GM19395 (cell line): Measurements from ENCODE around the gene APOC4.
"Not testable (repeated sequence)": the region's sequence is repeated elsewhere in the genome, so short reads cannot be mapped to it uniquely, and the experiment has no call there.

Source experiments
- ATAC-seq: cut with Tn5 transposase; IDR thresholded peaks from one replicate; pipeline ENCODE4 v1.9.1; 2021; ENCODE audit warnings: mild to moderate bottlenecking, moderate library complexity; ENCODE audit not compliant: unreplicated experiment

The APOC4 gene

DNA sequence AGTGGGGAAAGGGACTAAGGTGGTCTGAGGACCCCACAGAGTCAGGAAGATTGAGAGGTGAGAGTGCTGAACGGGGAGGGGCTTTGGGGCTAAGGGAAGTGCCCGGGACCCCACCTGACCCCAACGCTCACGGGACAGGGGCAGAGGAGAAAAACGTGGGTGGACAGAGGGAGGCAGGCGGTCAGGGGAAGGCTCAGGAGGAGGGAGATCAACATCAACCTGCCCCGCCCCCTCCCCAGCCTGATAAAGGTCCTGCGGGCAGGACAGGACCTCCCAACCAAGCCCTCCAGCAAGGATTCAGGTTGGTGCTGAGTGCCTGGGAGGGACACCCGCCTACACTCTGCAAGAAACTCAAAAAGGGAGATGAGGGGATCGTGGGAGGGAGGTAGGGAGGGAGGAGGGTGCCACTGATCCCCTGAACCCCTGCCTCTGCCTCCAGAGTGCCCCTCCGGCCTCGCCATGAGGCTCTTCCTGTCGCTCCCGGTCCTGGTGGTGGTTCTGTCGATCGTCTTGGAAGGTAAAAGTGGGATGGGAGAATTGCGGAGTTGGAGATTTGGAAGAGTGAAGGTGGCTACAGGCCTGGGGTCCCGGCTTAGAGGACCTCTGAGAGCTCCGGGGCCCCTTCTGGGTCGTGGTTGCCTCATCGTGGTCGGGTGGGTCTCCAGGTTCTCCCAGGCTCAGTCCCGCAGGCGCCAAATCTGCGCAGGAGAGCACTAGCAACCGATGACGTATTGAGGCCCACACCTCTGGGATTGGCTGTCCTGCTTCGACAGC, 27.4 kb upstream of the APOC4 start, which contains the start of gene APOC1:
Gene APOC1 (plus strand): TSS at position 176 of the 774 bp plus-strand sequence. CDS start 284 bp downstream, at position 460.
- ATAC-seq, result peak; percentile 96

DNA sequence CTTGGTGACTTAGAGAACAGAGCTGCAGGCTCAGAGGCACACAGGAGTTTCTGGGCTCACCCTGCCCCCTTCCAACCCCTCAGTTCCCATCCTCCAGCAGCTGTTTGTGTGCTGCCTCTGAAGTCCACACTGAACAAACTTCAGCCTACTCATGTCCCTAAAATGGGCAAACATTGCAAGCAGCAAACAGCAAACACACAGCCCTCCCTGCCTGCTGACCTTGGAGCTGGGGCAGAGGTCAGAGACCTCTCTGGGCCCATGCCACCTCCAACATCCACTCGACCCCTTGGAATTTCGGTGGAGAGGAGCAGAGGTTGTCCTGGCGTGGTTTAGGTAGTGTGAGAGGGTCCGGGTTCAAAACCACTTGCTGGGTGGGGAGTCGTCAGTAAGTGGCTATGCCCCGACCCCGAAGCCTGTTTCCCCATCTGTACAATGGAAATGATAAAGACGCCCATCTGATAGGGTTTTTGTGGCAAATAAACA, 17.8 kb upstream of the APOC4 start:
- no peak for ATAC-seq

DNA sequence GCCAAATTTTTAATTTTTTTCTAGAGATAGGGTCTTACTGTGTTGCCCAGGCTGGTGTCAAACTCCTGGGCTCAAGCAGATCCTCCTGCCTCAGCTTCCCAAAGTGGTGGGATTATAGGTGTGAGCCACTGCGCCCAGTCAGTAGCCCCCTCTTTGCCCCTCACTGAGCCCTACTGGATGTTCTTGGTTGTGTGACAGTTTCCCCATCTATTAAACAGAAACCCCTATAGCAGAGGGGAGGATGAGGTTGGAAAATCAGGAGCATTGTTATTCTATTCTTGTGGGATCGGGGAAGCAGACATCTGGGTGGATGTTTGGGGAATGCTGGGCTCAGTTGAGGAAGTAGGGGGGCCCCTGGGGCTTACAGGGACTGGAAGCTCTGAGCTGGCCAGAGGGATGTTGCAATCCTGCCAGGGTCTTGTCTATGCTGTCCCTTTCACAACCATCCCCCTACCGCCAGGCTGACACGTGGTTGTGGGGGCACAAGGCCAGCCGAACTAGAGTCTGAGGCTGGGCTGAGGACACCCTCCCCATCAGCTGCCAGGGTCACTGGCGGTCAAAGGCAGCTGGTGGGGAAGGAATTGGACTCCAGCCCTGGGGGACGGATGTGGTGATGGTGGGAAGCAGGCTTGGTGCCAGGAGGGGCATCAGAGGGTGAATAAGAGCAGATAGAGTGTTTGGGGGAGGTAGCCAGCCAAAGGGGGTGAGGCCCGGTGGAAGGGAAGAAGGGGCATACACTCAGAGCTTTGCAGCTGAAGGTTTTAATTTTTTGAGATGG, 16.7 kb upstream of the APOC4 start:
- ATAC-seq, result no peak

DNA sequence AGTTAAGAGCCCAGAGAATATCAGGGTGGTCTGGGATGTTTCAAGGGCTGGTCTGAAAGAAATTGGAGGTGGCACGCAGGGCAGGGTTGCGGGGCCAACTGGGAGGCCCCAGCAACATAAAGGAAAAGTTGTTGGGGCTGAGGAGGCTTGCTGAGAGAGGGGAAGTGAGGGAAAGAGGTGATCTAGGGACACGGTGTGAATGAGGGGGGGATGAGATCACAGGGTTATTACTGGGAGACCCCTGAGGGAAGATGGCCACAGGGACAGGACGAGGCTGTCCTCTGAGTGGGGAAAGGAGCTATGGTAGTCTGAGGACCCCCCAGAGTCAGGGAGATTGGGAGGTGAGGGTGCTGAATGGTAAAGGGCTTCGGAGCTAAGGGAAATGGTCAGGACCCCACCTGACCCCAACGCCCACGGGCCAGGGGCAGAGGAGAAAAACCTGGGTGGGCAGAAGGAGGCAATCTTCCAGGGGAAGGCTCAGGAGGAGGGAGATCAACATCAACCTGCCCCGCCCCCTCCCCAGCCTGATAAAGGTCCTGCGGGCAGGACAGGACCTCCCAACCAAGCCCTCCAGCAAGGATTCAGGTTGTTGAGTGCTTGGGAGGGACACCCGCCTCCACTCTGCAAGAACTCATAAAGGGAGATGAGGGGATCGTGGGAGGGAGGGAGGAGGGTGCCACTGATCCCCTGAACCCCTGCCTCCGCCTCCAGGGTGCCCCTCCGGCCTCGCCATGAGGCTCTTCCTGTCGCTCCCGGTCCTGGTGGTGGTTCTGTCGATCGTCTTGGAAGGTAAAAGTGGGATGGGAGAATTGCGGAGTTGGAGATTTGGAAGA, 15.6 kb upstream of the APOC4 start:
- ATAC-seq, result not testable (repeated sequence)

DNA sequence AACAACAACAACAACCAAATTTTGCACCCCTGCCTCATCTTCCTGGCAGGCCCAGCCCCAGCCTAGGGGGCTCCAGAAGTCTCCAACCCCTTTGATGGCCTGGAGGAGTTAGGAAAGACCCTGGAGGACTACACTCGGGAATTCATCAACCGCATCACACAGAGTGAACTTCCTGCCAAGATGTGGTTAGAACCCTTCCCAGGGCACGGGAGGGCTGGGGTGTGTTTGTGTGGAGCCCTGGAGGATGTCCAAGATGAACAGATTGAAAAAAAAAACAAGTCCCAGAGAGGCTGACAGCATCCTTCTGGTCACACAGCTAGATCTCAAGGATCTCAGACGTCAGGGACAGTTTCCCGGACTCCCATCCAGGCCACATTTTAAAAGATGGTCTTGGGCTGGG, 14.3 kb upstream of the APOC4 start:
- no peak for ATAC-seq

DNA sequence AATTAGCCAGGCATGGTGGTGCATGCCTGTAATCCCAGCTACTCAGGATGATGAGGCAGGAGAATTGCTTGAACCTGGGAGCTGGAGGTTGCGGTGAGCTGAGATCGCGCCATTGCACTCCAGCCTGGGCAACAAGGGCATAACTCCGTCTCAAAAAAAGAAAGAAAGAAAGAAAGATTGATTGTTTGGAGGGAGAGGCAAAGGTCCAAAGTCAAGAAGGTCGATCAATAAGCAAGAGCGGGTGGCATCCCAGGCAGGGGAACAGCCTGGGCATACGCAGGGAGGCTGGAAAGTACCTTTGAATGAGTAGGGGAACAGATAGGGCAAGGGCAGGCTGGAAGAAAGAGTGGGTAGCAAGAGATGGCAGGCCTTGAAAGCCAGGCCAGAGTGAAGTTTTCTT, 11.9 kb upstream of the APOC4 start:
- no peak for ATAC-seq

DNA sequence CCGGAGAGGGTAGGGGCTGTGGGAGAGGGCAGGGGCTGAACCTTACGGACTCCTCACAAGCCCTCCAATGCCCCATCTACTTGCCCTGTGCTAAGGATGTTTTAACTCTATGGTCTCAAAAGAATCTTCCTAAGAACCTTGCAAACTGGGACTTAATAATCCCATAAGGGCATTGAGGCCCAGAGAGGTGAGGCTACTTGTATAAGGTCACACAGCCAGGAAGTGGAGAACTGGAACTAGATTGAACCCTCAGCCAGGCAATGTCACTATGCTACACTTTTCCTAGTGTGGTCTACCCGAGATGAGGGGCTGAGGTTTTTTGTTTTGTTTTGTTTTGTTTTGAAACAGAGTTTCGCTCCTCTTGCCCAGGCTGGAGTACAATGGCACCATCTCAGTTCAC, 10.5 kb upstream of the APOC4 start:
- ATAC-seq, result no peak

DNA sequence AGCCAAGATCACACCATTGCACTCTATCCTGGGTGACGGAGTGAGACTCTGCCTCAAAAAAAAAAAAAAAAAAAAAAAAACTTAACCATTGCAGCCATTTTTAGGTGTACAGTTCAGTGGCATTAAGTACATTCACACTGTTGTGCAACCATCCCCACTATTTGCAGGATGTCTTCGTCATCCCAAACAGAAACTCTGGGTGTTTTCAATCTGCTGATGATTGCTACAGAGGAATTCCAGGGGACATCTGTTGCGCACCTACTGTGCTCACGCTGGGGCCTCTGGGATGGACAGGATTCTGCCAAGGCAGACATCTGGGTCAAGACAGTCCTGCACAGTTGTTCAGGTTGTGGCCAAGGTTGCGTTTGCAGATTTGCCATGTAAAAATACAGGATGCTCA, 2.4 kb upstream of the APOC4 start:
- no peak for ATAC-seq

DNA sequence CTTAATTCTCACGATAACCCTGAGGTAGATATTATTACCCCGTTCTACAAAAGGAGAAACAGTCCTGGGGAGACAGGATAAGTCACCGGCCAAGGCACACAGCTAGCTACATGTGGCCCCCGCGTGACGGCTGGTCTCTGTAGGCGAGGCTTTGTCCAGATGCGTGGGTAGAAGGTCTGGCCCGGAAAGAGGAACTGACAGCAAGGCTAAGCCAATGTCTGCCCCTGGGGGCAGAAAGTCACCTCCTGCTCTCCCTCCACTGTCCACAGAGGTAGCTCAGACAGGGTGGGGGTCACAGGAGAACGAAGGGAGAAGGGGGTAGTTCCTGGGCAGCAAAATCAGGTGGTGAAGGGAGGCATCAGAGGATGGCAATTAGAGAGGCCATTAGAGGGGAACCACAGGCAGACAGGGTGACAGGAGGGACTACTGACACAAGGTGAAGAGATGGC, 1.8 kb downstream of the APOC4 start:
- no peak for ATAC-seq

DNA sequence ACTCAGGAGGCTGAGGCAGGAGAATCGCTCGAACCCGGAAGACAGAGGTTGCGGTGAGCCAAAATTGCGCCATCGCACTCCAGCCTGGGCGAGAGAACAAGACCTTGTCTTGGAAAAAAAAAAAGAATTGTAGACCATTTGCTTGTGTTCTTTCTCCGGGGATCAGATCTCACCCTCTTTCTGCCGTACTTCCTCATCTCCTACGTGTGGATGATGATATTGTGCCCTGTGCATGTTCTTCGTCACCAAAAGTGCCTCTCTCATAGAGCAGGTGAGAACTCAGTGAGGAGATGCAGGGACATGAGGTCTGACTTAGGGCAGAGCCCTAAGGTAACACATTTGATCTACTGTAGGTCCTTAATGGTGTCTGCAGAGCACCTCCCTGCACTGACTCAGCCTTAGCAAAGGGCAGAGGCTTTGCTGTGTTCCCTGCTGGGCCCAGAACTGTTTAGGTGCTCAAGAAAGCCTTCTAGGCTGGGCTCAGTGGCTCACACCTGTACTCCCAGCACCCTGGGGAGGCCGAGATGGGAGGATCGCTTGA, 5.1 kb downstream of the APOC4 start:
- no peak for ATAC-seq

DNA sequence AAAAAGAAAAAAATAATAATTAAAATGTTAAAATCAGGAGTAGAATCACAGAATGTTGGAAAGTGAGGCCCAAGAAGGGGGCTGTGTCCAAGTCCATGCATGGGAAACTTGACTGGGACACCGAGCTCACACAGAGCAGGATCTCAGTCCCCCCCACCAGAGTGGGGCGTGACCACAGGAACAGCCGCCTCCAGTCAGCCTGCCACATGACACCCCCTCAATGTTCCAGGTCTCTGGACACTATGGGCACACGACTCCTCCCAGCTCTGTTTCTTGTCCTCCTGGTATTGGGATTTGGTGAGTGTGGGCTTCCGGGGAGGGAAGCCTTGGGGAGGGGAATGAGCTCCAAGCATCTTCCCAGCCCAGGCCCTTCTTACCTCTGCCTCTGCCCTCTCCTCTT, 6.2 kb downstream of the APOC4 start:
- no peak for ATAC-seq

DNA sequence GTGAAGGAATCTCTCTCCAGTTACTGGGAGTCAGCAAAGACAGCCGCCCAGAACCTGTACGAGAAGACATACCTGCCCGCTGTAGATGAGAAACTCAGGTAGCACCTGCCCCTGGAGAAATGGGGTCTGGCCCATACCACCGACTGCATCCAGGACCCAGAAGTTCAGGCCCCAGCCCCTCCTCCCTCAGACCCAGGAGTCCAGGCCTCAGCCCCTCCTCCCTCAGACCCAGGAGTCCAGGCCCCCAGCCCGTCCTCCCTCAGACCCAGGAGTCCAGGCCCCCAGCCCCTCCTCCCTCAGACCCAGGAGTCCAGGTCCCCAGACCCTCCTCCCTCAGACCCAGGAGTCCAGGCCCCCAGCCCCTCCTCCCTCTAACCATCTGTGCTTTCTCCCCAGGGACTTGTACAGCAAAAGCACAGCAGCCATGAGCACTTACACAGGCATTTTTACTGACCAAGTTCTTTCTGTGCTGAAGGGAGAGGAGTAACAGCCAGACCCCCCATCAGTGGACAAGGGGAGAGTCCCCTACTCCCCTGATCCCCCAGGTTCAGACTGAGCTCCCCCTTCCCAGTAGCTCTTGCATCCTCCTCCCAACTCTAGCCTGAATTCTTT, 6.8 kb downstream of the APOC4 start:
- ATAC-seq, result no peak

DNA sequence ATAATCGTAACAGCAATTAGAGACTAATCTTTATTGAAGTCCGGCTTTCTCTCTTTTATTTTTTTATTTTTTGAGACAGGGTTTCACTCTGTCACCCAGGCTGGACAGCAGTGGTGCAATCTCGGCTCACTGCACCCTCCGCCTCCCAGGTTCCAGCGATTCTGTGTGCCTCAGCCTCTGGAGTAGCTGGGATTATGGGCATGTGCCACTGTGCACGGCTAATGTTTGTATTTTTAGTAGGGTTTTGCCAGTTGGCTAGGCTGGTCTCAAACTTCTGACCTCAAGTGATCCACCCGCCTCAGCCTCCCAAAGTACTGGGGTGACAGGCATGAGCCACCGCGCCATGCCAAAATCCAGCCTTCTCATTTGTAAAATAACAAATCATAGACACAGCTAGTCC, 7.5 kb downstream of the APOC4 start:
- no peak for ATAC-seq

DNA sequence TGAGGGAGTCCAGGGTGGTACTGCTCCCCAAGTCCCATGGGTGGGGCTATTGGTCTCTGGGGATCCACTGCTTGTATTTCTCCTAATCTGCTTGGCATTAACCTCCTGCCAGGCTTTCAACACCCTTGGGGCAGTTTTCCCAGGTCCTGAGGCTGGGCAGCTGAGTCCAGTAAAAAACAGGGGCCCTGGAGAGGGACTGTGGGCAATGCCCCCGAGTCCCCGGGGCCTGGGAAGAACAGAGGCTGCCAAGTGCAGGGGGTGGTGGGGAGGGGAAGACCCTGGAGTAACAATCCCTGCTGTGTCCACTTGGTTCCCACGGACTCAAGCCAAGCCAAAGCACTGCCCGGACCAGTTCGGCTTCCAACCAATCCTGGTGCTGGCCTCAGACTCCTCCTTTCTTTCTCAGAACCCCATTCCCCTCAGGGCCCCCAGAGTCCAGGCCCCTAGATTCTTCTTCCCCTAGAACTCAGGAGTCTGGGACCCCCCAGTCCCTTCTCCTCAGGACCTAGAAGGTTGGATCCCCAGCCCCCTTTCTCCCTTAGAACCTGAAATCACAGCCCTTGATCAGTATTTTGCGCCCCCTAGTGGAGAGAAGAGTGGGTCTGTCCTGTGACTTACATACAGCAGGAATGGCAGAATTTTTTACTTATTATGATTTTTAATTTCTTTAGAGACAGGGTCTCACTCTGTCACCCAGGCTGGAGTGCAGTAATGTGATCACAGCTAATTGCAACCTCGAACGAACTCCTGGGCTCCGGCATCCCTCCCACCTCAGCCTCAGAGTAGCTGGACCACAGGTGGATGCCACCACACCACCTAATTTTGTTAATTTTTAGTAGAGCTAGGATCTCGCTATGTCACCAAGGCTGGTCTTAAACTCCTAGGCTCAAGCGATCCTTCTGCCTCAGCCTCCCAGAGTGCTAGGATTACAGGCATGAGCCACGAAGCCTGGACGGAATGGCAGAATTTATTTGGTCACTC, 9.4 kb downstream of the APOC4 start:
- ATAC-seq, result no peak

DNA sequence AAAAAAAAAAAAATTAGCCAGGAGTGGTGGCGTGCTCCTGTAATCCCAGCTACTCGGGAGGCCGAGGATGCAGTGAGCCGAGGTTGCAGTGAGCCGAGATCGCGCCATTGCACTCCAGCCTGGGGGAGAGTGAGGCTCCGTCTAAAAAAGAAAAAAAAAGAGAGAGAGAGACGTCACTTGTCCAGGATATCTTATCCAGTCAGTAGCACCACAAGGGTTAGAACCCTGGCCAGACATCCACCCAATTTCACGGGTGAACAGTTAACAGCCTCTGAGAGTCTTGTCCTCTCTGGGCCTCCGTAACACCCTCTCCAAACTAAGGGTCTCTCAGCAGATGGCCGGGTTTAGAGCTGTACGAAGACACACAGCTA, 12.2 kb downstream of the APOC4 start:
- ATAC-seq, result no peak

DNA sequence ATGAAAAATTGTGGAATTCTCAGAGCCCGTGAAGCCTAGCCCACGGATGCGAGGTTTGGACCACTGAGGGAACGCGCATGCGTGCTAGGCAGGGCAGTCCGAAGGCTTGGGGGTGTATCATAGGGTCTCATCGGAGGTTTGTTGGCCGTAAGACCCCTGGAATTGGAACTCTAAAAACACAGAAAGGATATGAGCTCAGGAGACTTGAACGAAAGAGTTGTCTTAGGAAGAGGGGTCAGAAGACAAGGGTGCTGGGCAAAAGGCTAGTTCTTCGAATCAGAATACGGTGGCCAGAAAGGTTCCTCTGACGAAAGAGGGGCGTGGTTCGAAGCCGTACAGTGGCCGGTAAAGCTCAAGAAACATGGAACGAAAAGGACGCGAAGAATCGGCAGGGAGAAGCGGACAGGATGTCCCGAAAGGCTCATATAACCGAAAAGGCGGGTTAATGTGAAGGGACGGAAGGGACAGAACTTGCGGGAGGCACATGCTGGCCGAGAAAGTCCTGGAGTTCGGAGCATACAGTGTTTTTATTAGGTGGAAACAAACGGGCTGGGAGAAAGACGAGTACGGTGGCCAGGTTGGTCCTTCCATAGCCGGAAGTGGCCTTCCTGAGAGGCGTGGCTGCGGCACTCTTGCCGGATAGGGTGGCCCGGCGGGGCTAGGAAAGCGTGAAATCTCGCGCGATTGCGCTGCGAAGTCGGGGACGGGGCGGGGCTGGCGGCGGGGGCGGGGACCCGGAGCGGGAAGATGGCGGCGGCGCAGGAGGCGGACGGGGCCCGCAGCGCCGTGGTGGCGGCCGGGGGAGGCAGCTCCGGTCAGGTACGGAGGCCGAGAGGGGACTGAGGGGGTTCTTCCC, 12.8 kb downstream of the APOC4 start, which contains the start of gene CLPTM1:
Gene CLPTM1 (plus strand): TSS at position 732 of the 856 bp plus-strand sequence. CDS start 16 bp downstream, at position 748.
- peak; percentile 87 for ATAC-seq

DNA sequence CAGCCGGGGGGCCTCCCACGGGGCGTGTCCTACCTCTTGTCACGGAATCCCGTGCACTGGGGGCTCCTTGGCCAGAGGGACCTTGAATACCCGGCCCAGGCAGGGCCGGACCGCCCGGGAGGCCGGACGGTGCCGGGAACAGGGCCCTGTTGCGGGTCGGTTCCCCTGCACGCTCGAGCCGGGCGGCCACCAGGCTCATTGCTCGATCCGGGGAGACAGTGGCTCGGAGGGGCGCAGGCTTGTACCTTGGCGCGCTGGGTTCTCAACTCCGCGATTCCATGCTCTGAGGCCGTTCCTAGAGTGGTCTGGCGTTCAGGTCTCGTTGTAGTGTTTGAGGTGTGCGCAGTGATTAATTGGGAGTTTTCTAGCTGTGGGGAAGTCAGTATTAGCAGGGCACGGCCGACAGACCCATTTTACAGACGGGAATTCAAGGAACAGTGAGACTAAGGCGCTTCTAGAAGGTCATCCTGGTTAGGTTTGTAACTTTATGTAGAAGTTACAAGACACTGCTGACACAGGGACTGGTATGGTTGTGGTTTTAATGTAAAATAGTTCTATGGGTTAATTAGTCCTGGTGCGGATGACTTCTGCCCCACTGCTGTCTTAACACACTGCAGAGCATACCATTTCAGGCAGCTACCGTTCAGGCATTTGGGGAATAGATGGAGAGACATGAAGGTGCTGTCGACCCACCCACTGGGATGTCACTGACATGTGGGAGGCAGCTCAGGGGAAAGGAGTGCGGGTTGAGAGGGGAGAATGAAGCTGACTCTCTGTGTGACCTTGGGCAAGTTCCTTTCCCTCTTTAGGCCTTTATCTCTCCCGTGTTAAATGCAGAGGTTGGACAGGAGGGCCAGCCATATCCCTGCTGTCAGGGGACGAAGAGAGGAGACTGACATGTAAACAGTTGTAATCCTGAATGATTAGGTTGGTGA, 13.7 kb downstream of the APOC4 start:
- peak; percentile 4 for ATAC-seq
